Cortex of kidney (tissue), 1 donor: ENCODE measurements around the gene THAP11.
"Not testable (repeated sequence)": the region's sequence is repeated elsewhere in the genome, so short reads cannot be mapped to it uniquely, and the experiment has no call there.

Experiments
- DNase-seq: peaks from one replicate; lab custom pipeline; 2025; lab: John Stamatoyannopoulos, UW

Gene THAP11

GRCh38 chr16:67837190-67837589, 4.9 kb upstream of the THAP11 start:
- not testable (repeated sequence) for DNase-seq

DNA sequence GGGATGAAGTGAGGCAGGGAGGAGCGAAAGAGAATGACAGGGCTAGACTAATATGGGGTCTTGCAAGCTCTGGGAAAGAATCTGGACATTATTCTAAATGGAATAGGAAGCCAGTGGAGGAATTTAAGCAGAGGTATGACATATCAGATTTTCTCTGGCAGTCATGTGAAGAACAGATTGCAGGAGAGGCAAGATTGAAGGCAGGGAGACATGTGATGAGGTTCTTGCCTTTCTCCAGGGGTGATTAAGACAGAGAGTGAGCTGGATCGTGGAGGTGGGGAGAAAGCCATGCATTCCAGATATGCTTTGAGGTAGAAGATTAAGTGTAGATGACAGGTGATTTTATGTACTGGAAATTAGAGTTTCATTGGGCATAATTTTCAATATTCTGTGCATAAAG, 4.3 kb upstream of the THAP11 start:
- DNase-seq = no peak

GRCh38 chr16:67841198-67841815, 813 bp upstream of the THAP11 start:
- no peak for DNase-seq

GRCh38 chr16:67842509-67843342, 606 bp downstream of the THAP11 start:
- DNase-seq = no peak

- no peak for DNase-seq
These were observed 1.2 kb downstream of the THAP11 start for GRCh38 chr16:67843343-67843765.

DNA sequence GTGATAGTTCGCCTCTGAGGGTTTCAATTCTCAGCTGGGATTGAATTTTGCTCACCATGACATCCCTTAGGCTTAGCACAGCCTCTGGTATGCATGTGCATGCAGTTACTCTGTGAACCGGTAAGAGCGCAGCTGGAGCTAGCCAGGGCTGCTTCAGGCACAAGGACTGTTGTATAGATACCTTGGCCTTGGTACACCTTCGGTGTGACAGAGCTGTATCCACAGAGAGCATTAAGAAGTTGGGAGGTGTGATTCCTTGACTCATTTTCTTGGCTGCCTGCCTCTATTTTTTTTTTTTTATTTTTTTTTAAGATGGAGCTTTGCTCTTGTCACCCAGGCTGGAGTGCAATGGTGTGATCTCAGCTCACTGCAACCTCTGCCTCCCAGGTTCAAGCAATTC, 2.4 kb downstream of the THAP11 start:
- DNase-seq = no peak

DNA sequence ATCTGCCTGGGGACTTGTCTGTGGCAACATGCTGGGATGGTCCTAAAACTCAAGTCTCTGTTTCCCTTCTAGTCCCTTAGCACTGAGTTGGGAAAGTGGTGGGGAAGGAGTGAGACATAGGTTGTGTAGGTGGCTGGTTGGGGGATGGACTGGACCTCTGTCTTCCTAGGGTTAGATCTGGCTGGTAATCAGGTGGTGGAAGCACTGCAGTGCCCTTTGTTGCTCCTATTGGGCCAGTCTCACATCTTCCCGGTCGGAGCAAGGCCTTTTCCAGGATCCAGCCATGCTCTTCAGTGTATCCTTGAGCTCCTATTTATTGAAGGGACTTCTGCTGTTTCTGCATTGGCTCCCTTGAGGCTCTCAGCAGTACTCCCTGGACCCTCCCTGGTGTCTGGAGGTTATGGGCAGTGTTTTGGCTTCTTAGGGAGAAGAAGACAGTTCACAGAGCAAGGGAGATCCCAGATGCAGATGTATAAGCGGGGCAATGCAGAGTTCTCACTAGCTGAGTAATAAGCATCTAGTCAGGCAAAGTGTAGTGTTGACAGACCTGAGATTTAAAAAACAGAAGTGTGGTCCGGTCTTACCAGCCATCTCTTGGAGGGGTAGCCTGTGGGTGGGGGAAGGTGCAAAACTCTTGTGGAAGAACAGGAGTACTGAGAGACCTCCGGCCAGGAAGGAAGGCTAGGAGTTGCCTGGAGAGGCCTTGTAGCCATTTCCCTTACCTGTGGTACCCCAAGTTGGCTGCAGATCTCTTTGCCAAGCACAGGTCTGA, 3.4 kb downstream of the THAP11 start:
- DNase-seq = no peak

GRCh38 chr16:67846063-67846319, 3.9 kb downstream of the THAP11 start:
- no peak for DNase-seq

DNA sequence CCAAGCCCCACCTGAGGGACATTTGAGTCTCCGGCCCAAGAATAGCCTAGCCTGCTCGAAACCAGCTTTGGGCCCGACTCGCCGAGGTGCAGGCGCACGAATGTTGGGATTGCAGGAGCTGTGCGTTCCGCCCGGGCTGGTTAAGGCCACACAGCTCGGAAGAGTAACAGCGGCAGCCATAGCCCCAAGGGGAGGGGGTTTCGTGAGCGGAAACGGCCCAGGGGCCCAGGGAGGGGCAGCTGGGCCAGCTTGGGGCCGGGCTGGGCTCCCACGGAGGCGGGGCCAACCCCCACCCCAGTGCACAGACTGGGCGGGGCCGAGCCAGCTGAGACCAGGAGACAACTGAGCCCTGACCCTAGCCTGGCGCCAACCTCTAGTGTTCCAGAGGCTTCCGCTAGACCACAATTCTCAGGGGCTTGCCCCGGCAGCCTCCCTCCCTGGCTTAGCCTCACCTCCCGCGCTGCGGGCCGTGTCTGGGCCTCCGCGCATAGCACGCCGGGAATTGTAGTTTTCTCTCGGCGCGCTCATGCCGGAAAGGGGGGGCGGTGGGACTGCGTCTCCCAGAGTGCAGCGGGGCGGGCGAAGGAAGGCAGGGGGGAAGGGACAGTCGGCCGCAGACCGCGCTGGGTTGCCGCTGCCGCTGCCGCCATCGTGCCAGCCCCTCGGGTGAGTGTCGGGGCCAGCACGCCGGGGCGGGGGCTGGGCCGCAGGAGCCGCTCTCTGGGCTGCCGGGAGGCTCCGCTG, 4.4 kb downstream of the THAP11 start, which contains the start of gene NUTF2:
NUTF2 (plus strand) TSS at position 614 of the 744 bp plus-strand sequence. CDS start 18,198 bp downstream, outside the sequence.
- peak; percentile 66 for DNase-seq

DNA sequence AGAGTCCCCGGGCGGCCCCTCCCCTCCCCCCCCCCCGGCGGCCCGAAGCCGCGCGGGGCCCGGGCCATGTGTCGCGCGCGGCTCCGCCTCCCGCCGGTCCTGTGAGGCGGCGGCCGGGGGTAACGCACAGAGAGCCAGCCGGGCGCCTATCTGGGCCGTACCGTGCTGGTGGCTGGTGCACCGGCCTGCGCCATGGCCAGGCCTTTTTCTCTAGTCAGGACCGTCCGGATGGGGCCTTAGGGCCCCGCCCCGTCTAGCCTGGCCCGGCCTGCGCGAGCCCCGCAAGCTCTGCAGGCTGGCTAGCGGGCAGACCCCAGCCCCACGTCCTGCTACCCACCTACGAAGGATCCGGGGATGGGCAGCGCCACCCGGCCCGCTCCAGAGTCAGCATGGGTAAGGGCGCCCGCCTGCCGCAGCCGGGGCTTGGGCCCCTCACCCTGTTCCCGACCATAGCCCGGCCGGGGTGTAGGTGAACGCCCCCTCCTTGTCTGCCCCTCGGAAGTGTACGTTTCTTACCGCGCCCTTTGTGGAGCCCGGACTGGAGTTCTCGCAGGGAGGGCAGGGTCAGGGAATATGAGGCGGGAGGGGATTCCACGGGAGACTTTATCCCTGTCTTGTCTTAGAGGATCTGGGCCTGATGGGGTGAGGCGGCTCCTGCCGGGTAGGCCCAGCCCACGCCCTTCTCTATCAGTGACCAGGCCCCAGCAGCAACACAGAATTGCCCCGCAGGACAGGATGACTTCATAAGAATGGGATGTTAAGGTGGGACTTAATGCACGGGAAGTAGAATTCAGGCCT, 5.1 kb downstream of the THAP11 start, which contains the start of gene CENPT:
CENPT (minus strand) TSS at position 630 of the 798 bp plus-strand sequence. CDS start 13,834 bp downstream, outside the sequence.
- no peak for DNase-seq

DNA sequence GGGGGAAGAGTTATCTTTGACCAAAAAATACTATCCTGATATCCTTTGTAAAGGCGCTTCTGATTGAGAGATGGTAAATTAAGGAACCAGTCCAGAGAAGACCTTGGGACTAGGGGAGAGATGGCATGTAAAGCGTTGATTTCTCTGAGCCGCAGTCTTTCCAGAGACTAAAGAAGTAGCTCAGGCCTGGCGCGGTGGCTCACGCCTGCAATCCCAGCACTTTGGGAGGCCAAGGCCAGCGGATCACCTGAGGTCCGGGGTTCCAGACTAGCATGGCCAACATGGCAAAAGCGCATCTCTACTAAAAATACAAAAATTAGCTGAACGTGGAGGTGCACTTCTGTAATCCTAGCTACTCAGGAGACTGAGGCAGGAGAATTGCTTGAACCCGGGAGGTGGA, 6.0 kb downstream of the THAP11 start:
- no peak for DNase-seq

DNA sequence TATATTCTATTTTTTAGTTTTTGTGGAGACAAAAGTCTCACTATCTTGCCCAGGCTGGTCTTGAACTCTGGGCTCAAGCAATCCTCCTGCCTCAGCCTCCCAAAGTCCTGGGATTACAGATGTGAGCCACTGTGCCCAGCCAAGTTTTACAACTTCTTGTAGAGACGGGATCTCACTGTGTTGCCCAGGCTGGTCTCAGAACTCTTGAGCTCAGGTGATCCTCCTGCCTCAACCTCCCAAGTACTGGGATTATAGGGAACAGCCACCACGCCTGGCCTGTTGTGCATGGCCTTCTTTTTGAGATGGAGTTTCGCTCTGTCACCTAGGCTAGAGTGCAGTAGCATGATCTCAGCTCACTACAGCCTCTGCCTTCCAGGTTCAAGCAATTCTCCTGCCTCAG, 11.6 kb downstream of the THAP11 start:
- no peak for DNase-seq

DNA sequence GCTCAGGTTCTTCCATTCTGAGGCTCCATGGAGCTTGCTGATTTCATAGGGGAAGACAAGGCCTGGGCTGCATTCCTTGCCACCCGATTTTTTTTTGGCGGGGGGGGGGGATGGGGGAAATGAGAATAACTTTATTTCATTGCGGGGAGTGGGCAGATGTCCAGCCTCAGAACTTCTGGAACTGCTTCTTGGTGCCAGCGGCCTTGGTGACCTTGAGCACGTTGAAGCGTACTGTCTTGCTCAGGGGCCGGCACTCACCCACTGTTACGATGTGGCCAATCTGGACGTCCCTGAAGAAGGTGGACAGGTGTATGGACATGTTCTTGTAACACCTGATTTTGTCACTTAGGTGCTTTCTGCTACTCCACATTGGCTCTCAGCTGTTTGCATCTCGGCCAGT, 13.7 kb downstream of the THAP11 start:
- DNase-seq = no peak

GRCh38 chr16:67856927-67857546, 14.9 kb downstream of the THAP11 start:
- DNase-seq = no peak

DNA sequence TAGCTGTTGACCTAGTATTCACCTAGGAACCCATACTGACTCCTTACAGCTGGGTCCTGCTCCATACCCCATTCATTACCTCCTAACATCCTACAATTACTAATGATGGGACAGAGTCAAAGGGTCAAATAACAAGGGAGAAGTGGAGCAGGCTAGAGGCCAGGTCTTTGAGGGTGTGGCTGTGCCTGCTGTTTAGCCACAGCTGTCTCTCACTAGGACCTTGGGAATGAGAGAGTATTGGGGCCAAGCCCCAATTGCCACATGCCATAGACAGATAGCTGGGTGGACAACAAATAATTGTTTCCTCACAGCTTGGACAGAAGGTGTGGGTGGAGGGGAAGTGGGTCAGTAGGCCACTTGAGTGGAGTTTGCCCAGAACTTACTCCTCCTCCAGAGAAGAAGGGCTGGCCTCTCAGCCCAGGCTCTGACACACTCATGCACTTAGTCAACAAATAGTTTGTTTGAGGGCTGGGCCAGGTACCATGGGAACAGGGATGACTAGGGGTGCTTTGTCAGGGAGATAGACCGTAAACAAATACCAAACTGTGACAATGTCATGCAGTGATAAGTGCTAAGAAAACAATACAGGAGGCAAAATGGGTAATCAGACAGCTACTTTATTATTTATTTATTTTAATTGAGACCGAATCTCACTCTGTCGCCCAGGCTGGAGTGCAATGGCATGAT, 15.6 kb downstream of the THAP11 start:
- no peak for DNase-seq

DNA sequence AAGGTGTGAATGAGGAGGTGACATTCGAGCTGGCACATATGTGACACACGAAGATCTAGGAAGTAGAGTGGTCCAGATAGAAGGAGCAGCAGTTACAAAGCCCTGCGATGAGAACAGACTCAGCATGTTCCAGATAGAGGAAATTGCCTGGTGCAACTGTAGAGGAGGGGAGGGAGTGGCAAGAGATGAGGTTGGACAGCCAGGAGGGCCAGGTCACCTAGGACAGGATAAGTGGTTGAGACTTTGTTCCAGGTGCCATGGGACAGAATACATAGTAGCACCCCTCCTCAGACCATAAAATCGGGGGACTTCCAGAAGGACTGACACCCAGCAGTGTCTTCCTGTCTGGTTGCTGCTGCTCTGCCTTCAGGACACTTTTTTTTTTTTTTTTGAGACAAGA, 16.4 kb downstream of the THAP11 start:
- DNase-seq = no peak

DNA sequence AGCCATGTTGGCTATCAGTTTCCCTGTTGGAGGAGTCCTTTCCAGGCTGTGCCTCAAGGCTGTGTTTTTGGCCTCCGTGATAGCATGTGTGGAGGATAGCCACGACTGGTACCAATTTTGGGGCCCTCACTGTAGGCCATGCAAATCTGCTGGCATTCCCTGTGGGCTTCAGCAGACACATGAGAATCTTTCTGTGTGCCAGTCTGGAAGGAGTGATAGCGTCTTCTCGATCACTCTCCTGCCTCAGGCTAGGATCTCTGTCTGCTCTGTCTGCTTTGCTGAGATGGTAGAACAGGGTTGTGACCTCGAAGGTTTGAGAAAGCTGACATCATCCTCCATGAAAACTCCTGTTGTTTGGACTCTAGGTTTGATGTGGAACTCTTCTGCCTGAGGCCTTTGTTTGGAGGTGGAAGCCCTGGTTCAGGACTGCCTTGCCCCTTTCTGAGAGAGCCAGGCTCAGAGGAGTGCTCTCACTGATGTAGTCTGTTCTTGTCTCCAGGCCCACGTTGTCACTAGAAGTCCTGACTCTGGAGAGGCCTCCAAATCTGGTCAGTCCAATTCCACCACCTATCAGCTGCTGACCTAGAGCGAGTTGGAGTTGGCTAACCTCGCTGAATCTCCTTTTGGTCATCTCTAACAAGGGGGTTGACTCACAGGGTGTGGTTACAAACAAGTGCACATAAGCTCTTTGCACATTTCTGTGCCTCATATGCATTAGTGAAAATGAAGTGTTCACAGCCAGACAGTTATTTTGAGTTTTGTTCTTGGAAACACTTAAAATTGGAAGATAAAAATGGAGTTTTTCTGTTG, 18.7 kb downstream of the THAP11 start:
- no peak for DNase-seq

- no peak for DNase-seq
These were observed 19.8 kb downstream of the THAP11 start for GRCh38 chr16:67861877-67862276.
